GM11168 (cell line): Measurements from ENCODE around the gene ATG14.
"Not testable (repeated sequence)": the region's sequence is repeated elsewhere in the genome, so short reads cannot be mapped to it uniquely, and the experiment has no call there.

Experiments
- in situ Hi-C: fragments of 300-500 bp; cut with MboI; formaldehyde crosslinking; loops from one replicate; pipeline ENCODE4 v1.12.0; 2022; ENCODE audit warnings: low sequenced_read_pairs; ENCODE audit not compliant: unreplicated experiment

The ATG14 gene, protein sequence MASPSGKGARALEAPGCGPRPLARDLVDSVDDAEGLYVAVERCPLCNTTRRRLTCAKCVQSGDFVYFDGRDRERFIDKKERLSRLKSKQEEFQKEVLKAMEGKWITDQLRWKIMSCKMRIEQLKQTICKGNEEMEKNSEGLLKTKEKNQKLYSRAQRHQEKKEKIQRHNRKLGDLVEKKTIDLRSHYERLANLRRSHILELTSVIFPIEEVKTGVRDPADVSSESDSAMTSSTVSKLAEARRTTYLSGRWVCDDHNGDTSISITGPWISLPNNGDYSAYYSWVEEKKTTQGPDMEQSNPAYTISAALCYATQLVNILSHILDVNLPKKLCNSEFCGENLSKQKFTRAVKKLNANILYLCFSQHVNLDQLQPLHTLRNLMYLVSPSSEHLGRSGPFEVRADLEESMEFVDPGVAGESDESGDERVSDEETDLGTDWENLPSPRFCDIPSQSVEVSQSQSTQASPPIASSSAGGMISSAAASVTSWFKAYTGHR

DNA sequence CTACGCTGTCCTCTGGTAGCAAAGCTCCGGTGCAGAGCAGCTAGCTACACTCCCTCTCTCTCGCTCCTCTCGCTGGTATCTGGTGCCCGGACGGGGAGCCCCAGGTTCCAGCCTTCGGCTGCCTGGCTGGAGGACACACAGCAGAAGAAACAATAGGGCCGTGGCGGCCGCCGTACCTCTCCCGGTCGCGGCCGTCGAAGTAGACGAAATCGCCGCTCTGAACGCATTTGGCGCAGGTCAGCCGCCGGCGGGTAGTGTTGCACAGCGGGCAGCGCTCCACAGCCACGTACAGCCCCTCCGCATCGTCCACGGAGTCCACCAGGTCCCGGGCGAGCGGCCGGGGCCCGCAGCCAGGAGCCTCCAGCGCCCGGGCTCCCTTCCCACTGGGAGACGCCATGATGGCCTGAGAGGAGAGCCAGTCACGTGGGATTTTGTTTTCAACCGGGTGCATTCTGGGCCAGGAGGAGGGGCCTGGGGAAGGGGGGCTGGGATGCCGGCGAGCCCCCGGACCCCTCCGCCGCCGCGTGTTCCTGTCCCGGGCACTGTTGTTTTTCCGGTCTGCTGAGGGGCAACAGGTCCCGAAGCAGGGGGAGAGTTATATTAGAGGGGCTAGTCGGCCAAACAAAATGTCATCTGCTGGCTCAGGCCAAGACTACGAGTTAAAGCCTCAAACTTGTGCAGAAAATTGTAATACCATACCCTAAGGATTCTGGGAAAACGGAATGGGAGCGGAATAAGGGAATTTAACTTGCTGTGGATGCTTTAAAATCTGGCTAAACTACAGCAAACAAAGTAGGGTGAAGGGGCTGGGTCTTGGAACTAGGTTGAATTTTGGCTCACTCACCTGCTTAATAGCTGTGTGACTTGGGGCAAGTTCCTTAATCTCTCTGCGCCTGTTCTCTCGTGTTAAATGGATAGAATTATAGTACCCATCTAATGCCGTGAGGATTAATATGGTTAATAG, at the start of gene ATG14:
ATG14 (minus strand) TSS at position 405 of the 964 bp plus-strand sequence; CDS start at position 397, 8 bp downstream.
- in situ Hi-C loops, result no loop called here

DNA sequence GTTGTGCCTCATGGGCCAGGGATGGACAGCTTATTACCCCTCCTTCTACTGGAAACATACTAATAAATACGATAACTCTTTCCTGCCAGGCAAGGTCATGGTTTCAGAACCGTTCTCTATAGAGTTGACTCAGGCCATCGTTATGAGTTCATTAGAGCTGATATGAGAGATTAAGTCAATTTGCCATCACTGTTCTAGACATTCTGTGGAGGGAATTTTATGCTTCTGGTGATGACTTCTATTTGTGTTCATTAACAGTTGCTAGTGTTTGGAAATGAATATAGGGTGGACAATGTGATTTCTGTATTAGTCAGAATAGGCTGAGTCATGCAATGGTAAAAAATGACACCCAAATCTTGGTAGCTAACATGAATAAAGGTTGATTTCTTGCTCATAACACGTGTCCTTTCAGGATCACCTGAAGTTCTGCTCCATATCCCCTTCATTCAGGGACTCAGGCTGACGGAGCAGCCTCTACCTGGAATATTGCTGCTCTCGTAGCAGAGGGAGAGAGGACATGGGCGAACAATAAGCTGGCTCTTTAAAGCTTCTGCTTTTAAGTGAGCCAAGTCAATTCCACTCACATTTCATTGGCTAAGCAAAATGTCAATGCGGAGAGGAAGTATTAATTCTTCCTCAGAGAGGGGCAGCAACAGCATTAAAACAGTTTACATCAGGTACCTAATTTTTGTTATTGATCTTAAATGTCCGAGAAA, 47.3 kb upstream of the ATG14 start:
- in situ Hi-C loops, result no loop called here

DNA sequence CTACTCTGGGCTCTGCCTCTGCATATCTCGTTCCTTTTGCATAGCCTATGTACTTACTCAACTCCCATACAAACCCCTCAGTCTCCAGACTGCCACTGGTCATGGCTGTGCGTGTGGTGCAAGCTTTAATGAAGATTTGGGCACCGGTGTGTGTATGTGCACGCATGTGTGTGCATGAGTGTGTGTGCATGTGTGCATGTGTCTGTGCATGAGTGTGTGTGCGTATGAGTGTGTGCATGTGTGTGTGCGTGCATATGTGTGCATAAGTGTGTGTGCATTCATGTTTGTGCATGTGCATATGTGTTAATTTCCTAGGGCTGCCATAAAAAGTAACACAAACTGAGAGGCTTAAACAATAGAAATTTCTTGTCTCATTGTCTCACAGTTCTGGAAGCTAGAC, 45.9 kb upstream of the ATG14 start:
- in situ Hi-C loops, result no loop called here

DNA sequence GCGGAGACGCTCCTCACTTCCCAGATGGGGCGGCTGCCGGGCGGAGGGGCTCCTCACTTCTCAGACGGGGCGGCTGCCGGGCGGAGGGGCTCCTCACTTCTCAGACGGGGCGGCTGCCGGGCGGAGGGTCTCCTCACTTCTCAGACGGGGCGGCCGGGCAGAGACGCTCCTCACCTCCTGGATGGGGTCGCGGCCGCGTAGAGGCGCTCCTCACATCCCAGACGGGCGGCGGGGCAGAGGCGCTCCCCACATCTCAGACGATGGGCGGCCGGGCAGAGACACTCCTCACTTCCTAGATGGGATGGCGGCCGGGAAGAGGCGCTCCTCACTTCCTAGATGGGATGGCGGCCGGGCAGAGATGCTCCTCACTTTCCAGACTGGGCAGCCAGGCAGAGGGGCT, 44.8 kb upstream of the ATG14 start:
- in situ Hi-C loops, result not testable (repeated sequence)

DNA sequence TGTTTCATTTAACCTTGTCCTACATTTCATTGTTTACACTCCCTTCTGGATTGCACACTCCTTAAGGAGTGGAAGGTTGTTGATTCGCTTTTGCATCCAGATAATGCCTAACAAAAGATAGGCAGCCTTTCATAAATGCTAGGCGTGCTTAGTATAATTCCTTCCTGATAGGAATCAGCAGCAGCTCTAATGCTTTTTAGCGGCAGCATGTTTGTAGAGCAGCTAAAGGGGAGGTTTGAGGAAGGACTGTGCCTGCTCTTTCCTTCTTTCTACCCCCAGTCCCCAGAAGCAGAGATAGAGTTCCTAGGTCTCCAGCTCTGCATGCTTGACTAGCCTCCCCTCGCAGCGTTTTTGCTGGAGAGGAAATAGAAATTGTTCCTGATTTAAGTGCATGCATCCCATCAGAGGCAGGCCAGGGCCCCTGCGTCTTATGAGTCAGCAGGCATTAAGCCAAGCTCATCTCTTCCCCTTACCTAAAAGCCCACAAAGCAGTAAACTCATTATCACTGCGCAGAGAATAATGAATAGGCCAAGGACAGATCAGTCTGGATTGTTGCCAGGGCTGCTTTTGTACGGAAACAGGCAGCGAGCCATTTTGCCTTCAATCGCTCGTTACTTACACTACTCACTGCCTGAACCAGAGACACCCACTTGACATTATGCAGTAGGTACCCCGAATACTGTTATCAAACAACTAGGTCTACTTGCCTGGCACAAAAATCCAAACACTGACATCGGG, 42.8 kb upstream of the ATG14 start:
- in situ Hi-C loops, result no loop called here

DNA sequence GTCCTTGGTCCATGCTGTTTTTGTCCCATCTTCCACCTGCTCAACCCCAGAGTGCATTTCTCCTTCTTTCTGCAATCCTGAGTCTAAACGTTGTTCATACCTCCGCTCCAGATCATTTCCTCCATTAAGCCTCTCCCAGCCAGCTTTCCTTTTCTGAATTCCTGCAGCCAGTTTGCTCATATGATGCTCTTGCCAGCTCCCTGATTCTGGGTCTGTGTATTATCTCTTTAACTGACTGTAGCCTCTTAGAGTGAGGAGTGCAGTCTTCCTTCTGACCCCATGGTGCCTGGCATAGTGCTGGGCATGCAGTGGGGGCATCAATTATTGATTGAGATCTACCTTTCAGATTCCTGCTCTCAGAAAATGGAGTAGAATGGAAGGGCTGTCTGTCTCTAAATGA, 40.3 kb upstream of the ATG14 start:
- in situ Hi-C loops, result no loop called here

DNA sequence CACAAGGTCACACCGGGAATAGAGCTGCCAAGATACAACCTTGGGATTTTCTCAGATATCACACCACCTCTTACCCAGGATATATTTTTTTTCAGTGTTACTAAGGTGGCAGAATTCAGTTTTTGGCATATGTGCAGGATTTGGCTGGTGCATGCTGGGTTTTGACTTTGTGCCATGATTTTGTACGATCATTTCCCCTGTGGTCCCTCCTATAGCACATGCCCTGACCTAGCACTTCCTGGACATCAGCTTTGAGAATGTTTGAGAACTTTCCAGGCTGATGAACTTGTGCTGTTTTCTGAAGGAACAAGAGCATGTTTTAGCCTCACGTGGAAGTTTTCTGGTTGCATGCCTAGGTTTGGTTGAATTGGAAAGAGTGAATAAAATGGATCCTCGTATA, 39.8 kb upstream of the ATG14 start:
- in situ Hi-C loops, result no loop called here

DNA sequence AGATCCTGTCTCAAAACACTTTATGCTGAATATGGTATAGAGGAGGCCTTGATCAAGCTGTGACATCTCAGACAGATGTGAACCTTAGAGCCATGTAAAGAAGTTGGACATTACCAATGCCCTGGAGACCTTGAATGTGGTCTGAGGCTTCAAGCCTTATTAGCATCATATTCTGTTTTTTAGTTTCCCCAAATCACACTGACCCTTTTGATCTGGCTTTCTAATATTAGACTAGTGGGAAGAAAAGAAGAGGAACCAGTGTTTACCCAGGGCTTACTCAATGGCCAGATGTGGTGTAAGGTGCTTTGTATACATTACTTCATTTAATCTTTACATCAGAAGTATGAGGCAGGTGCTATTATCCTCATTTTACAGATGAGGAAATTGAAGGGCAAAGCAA, 39.4 kb upstream of the ATG14 start:
- in situ Hi-C loops, result no loop called here

DNA sequence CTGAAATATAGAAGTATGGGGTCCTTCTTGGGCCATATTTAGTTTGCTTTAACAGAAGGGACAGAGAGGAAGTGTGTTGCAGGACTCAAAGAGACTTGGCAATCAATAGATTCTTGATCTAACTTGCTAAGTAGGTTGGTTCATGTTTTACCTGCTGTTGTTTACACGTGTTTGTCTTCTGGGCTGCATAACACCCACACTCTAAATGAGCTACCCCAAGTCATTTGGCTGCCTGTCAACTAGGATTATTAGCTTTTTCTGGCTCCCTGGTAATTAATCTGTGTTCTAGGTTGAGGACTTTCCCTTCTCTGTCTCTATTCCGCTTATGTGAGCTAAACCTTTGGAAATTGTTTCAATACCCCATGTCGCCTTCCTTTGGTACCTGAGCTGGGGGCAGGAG, 38.9 kb upstream of the ATG14 start:
- in situ Hi-C loops, result no loop called here

DNA sequence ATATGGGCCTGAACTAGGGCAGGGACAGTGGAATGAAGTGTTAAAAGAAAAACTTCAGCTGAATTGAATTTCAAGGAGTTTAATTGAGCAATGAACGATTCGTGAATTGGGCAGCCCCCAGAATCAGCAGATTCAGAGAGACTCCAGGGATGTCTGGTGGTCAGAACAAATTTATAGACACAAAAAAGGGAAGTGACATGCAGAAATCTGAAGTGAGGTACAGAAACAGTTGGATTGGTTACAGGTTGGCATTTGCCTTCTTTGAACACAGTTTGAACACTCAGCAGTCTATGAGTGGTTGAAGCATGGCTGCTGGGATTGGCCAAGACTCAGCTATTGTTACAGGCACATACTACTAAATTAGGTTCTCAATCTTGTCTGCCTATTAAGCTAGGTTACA, 38.5 kb upstream of the ATG14 start:
- in situ Hi-C loops, result no loop called here

DNA sequence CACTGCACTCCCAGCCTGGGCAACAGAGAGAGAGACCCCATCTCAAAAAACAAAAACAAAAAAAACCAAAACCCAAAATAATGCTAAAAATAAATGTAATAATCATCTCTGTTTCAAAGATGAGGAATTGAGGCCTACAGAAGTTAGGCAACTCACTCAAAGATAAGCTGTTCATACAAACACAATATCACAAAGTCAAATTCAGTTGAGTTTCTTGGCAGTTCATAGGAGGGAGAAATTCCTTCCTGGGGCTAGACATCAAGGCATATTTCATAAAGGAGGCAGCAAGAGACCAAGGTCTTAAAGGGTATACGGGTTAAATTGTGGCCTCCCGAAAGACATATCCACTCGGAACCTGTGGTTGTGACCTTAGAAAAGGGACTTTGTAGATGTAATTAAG, 37.5 kb upstream of the ATG14 start:
- in situ Hi-C loops, result loop anchor here (25.0 kb wide), 2 partner anchors 263 to 1038 kb away; no protein-coding TSS in a partner anchor

DNA sequence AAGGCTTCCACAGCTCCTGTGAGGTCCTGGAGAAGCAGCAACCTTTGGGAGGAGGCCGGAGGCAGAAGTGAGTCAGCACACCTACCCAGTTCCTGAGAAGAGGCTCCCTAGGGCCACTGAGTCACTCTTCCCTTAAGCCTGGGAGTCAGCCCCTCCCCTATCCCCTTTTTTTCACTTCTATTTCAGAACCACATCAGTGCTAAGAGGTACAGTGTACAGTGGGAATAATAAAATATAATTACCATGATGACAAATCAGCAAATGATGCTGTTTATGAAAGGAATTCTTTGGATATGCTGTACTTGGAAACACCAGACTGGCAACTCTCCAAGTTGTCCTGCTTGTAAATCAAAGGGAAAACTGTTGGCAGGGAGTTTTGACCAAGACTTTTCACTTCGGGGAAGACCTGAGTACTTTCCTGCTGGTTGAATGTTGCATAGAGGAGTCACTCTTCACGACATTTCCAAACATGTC, 36.5 kb upstream of the ATG14 start:
- in situ Hi-C loops, result loop anchor here (25.0 kb wide), 2 partner anchors 264 to 1039 kb away; no protein-coding TSS in a partner anchor

DNA sequence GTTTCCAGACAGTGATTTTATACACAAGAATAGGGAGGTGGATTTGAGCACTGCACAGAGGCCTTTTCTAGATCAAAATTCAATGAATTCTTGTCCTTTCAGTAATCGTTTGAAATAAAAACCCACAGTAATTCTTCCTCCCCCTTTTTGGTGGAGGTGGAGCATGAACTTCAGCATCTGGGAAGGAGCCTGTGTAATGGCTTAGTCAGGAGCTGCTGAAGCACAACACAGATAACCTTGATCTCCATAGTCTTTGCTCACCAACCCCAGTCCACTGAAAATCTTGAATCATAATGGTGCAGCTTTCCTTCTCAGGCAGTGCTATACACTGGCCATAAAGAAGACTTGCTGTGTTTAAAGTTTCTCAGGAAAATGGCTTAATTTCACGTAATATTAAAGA, 35.2 kb upstream of the ATG14 start:
- in situ Hi-C loops, result loop anchor here (25.0 kb wide), 2 partner anchors 265 to 1040 kb away; no protein-coding TSS in a partner anchor

DNA sequence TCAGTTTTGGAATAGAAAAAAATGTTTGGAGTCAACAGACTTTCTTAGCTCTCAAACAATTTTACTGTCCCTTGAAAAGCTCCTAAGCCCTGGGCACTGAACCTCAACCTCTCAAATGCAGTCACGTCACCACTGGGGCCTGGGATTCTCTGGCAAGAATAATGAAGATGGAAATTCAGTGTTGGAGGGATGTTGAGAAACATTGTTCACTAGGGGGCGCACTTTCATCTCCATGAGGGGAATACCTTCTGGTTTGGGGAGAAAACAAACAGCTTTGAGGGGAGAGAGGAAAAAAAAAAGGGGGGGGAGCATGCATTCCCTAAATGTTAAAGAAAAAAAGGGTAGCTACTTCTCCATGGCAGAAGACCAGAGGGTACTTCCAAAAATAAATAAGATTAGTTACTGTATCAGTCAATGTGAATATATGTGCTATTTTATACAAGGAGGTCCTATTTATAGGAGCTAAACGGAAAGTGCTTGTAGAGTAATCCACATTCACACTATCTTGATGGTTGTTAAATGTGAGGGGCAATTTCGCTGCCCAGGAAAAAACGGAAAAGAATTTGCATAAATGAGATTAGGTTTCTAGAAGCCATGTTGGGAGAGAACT, 34.6 kb upstream of the ATG14 start:
- in situ Hi-C loops, result loop anchor here (25.0 kb wide), 2 partner anchors 266 to 1041 kb away; no protein-coding TSS in a partner anchor

DNA sequence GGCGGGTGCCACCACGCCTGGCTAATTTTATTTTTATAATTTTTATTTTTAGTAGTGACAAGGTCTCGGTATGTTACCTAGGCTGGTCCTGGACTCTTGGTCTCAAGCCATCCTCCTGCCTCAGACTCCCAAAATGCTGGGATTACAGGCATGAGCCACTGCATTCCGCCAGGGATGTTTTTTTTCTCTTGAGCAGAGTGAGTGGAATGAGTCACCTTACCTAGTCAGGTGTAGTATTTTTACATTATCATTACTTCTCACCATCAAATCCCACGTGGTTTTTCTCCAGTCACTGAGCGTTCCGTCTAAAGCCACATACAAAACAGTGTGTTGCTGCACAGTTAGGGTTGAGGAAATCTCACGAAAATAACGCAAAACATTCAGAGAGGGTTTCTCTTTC, 29.7 kb upstream of the ATG14 start:
- in situ Hi-C loops, result loop anchor here (25.0 kb wide), 2 partner anchors 271 to 1046 kb away; no protein-coding TSS in a partner anchor

DNA sequence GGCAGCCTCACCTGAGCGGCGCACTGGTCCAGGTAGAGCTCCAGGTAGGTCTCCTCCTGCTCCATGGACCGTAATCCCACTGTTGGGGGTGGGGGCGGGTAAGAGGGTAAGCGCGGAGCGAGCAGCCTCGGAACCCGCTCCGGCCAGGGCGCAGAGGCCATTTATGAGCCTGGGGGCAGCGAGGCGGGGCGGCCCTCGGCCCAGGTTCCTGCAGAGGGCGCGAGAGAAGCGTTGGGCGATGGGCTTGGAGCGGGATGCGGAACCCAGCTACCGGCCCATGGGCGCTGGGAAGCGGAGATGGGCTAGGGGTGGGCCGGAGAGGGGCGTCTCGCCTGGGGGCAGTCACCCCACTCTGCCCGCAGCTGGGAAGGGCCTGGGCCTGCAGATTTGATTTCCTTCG, 28.8 kb upstream of the ATG14 start, which contains the start of gene TBPL2:
TBPL2 (minus strand) TSS at position 232 of the 400 bp plus-strand sequence; CDS start at position 65, 167 bp downstream.
- in situ Hi-C loops, result loop anchor here (25.0 kb wide), 2 partner anchors 272 to 1047 kb away; no protein-coding TSS in a partner anchor

DNA sequence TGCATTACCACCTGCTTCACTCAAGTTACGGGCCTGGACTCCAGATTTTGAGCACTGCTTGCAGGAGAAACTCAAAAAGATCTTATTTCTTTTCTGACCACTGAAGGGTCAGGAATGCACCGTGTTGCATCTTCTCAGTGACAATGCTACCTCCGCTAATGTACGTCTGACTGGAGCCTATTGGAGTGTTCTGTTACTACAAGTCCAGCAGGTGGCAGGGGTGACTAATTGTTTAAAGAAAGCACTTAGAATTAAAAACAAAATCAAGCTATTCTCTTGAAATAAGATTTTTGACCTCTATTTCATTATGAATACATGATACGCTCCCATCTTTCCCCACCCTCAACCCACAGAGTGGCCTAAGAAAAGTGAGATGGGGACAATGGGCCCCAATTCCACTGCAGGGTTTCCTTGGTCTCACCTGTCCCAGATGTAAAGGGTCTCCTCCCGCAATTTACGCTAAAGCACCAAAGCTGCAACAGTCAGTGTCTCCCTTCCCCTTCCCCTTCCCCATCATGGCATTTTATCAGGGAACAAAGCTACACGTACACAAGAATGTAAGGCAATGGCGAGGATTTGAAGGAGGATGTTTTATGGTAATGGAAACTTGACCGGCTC, 26.5 kb upstream of the ATG14 start:
- in situ Hi-C loops, result loop anchor here (25.0 kb wide), 2 partner anchors 274 to 1049 kb away; no protein-coding TSS in a partner anchor

DNA sequence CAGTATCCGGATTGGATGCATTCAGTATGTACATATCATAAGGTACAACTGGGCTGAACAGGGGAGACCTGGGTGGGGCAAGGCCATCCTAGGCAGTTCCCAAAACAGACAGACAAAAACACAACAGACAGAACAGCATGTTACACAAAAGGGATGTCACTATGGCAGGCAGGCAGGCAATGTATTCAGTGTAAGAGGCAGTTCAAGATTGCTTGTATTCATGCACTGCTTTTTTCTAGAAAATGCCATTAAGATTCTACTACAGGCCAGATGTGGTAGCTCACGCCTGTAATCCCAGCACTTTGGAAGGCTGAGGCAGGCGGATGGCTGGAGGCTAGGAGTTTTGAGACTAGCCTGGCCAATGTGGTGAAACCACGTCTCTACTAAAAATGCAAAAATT, 25.3 kb upstream of the ATG14 start:
- in situ Hi-C loops, result loop anchor here (25.0 kb wide), 2 partner anchors 275 to 1050 kb away; no protein-coding TSS in a partner anchor
